ENCODE data around the gene PAWR. TPM values are rescaled to one million over a fixed set of nuclear protein-coding genes. Genes with fewer than 3 reads are reported as not detected.

The PAWR gene
- total and polyA plus RNA-seq, 2 of the 13 experiments (the other 11 are each of a cell fraction or from before 2014, with no cell fraction given) = 29.1 to 36.1 TPM

DNA sequence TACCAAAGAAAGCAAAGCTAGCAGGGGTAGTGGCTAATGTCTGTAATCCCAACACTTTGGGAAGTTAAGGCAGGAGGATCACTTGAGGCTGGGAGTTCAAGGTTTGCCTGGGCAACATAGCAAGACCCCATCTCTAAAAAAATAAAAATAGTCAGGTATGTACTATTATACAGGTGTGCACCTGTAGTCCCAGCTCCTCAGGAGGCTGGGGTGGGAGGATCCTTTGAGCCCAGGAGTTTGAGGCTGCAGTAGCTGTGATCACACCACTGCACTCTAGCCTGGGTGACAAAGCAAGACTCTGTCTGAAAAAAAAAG, 142.2 kb downstream of the PAWR start (continued):
- no peak for TF ChIP-seq CREB1 (IDR thresholded peaks at IDR 0.05)
- TF ChIP-seq CREB1 (CRISPR knock-in tag; IDR thresholded peaks at IDR 0.05) = no peak
- no peak for TF ChIP-seq MBD4 (IDR thresholded peaks at IDR 0.05; ENCODE audit: borderline replicate concordance, low read length)
- TF ChIP-seq ZNF496 (CRISPR knock-in tag; IDR thresholded peaks at IDR 0.05; ENCODE audit: insufficient replicate concordance) = no peak
- no peak for TF ChIP-seq HOXD1 (CRISPR knock-in tag; IDR thresholded peaks at IDR 0.05)
- TF ChIP-seq ZNF121 (CRISPR knock-in tag; IDR thresholded peaks at IDR 0.05) = peak; percentile 91

DNA sequence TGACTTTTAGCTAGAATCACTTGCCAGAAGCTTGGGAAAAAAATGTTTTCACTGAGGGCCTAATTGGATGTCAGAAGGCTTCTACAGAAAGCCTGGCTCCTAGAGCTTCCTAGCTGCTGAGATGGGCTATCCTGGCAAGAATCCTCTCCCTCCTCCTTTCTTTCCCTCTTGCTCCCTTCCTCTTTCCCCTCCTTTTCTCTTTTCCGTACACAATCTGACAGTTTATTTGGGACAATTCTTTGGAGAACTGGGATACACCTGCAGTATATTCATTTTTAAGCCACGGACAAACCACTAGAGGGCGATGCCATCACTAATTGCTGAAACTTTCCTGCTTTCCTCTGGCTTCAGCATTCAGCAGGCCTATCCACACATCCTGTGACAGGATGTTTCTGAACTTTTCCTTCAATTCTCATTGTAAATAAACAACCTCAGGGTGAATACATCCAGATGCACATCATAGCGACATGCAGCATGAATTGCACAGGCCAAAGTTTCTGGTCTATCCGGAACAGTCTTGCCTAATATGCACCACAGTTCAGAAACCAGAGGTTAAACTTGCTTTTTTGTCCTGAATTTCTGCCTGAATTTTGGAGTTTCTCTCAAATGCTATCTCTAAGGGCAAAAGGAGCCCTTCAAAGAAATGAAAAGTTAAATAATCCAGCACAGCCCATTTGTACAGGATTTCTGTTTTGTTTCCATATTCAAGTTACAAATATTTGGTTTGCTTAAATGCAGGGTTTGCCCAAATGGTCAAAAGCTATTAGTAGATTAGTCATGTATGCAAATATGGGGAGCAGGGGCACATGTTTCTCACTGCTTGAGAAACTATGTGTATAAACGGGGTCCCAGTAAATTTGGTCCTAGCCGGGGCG, 142.8 kb downstream of the PAWR start:
- CTCF ChIA-PET (ENCODE audit: low intra/inter-chr PET ratio, low total read pairs) = interaction anchor here (1.2 to 1.3 kb wide), 2 partner anchors 128 to 140 kb away, joined by 3 read pairs; no protein-coding TSS in a partner anchor
- intact Hi-C loops (cut with micrococcal nuclease; ENCODE audit: unreplicated experiment) (loop anchor here (1.0 to 2.0 kb wide), 4 partner anchors 18 to 142 kb away; partner anchors contain the start of gene PAWR), in situ Hi-C loops (cut with HindIII; ENCODE audit: extremely low pct_ligation_motif_present, low pct_unique_long_range_greater_than_20kb) (no loop called here)
- Histone ChIP-seq H2AFZ (ENCODE audit: low read length) (no peak overlapping the region), H4K20me1 (ENCODE audit: insufficient read depth, low read length) (no peaks in the 10 kb centered on the region), H3K9ac (ENCODE audit: insufficient read depth, low read depth, low read length) (peak overlapping the region; percentile 74), H3K27me3 (ENCODE audit: control insufficient read depth in 1 of 2, insufficient read depth in 2 of 2, low read length in 2 of 2) (no peaks in the 10 kb centered on the region), H3K4me1 (ENCODE audit: insufficient read depth, low read length) (peaks cover 74% of the 10 kb centered on the region), H3K36me3 (replicated peaks in 1 of 2; ENCODE audit: control insufficient read depth in 1 of 2, insufficient read depth in 2 of 2, low read length in 2 of 2) (peaks cover 3 to 4% of the 10 kb centered on the region in 2 experiments; a peak in 4 of 5 replicates), H3K79me2 (ENCODE audit: insufficient read depth, low read length) (no peaks in the 10 kb centered on the region), H3K4me3 (replicated peaks in 1 of 3; ENCODE audit: insufficient read depth in 1 of 3, low read depth in 2 of 3, low read length in 3 of 3) (peak overlapping the region in 1 of 3 experiments; percentile 1; a peak in 1 of 6 replicates), H3K4me2 (ENCODE audit: low read depth, low read length) (peak overlapping the region; percentile 51), H3K27ac (ENCODE audit: extremely low read length, insufficient read depth, low read length) (peak overlapping the region; percentile 78), H3K9me3 (ENCODE audit: low read length) (no peaks in the 10 kb centered on the region)
- POLR2A ChIA-PET = interaction anchor here (1.1 to 3.4 kb wide), 7 partner anchors 12 to 143 kb away, joined by 3 to 54 read pairs (median 8); partner anchors contain the start of gene PAWR
- DNase-seq (ENCODE audit: low spot score) (peak; percentile 91), FAIRE-seq (peak; percentile 70), ATAC-seq (peak; percentile 78)
- WGBS (ENCODE audit: low lambda C conversion rate) = 18% methylated on average over 8 of the region's 8 CpGs
- BruUV-seq (replicated peaks) = TSS peak; percentile 91
- TF ChIP-seq NR3C1 (CRISPR knock-in tag; IDR thresholded peaks at IDR 0.05) (no peak), ZSCAN22 (CRISPR knock-in tag; IDR thresholded peaks at IDR 0.05) (no peak), FOSL2 (CRISPR knock-in tag; IDR thresholded peaks at IDR 0.05) (peak; percentile 77), ZNF124 (CRISPR knock-in tag; IDR thresholded peaks at IDR 0.05) (no peak), ZNF674 (CRISPR knock-in tag; IDR thresholded peaks at IDR 0.05; ENCODE audit: low read depth) (no peak), KMT2B (CRISPR knock-in tag; IDR thresholded peaks at IDR 0.05) (no peak), ZNF615 (CRISPR knock-in tag; IDR thresholded peaks at IDR 0.05; ENCODE audit: borderline replicate concordance) (no peak), RAD21 (CRISPR knock-in tag; IDR thresholded peaks at IDR 0.05) (no peak), ZSCAN12 (CRISPR knock-in tag; IDR thresholded peaks at IDR 0.05) (no peak), ATF1 (CRISPR knock-in tag; IDR thresholded peaks at IDR 0.05) (no peak), SRSF1 (optimal IDR thresholded peaks at IDR 0.05; ENCODE audit: low read depth, low read length) (no peak), ZNF841 (CRISPR knock-in tag; IDR thresholded peaks at IDR 0.05; ENCODE audit: borderline replicate concordance) (no peak), ZNF510 (CRISPR knock-in tag; IDR thresholded peaks at IDR 0.05; ENCODE audit: low read depth) (no peak), HOXA3 (CRISPR knock-in tag; IDR thresholded peaks at IDR 0.05) (peak; percentile 25; the same call in 1 of the 2 replicates), NFKBIZ (CRISPR knock-in tag; IDR thresholded peaks at IDR 0.05) (0 out of 2 replicates have a peak, but pooled peaks have one; percentile 42)
- TF ChIP-seq, protein P1, sequence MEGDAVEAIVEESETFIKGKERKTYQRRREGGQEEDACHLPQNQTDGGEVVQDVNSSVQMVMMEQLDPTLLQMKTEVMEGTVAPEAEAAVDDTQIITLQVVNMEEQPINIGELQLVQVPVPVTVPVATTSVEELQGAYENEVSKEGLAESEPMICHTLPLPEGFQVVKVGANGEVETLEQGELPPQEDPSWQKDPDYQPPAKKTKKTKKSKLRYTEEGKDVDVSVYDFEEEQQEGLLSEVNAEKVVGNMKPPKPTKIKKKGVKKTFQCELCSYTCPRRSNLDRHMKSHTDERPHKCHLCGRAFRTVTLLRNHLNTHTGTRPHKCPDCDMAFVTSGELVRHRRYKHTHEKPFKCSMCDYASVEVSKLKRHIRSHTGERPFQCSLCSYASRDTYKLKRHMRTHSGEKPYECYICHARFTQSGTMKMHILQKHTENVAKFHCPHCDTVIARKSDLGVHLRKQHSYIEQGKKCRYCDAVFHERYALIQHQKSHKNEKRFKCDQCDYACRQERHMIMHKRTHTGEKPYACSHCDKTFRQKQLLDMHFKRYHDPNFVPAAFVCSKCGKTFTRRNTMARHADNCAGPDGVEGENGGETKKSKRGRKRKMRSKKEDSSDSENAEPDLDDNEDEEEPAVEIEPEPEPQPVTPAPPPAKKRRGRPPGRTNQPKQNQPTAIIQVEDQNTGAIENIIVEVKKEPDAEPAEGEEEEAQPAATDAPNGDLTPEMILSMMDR (CRISPR knock-in tag; IDR thresholded peaks at IDR 0.05) = peak; percentile 83
- TF ChIP-seq, protein P2, sequence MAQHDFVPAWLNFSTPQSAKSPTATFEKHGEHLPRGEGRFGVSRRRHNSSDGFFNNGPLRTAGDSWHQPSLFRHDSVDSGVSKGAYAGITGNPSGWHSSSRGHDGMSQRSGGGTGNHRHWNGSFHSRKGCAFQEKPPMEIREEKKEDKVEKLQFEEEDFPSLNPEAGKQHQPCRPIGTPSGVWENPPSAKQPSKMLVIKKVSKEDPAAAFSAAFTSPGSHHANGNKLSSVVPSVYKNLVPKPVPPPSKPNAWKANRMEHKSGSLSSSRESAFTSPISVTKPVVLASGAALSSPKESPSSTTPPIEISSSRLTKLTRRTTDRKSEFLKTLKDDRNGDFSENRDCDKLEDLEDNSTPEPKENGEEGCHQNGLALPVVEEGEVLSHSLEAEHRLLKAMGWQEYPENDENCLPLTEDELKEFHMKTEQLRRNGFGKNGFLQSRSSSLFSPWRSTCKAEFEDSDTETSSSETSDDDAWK (CRISPR knock-in tag; IDR thresholded peaks at IDR 0.05) = no peak
